HG03039 (cell line): ENCODE measurements around the gene TMPRSS3.

Experiments used
- ATAC-seq: cut with Tn5 transposase; IDR thresholded peaks from one replicate; pipeline ENCODE4 v1.9.1; 2021; ENCODE audit warnings: mild to moderate bottlenecking, moderate library complexity; ENCODE audit not compliant: unreplicated experiment

Gene TMPRSS3

GRCh38 chr21:42390193-42390592, 5.7 kb downstream of the TMPRSS3 start:
- ATAC-seq = no peak

GRCh38 chr21:42389449-42389835, 6.4 kb downstream of the TMPRSS3 start:
- ATAC-seq = no peak

- no peak for ATAC-seq
These were observed 7.0 kb downstream of the TMPRSS3 start for GRCh38 chr21:42388740-42389448.

- no peak for ATAC-seq
These were observed 8.0 kb downstream of the TMPRSS3 start for GRCh38 chr21:42387843-42388340.

GRCh38 chr21:42387164-42387563, 8.7 kb downstream of the TMPRSS3 start:
- no peak for ATAC-seq

GRCh38 chr21:42386034-42386591, 9.7 kb downstream of the TMPRSS3 start:
- ATAC-seq = no peak

- ATAC-seq = no peak
These were observed 10.2 kb downstream of the TMPRSS3 start for GRCh38 chr21:42385619-42386018.

- ATAC-seq = no peak
These were observed 10.9 kb downstream of the TMPRSS3 start for GRCh38 chr21:42384989-42385388.

GRCh38 chr21:42384156-42384945, 11.5 kb downstream of the TMPRSS3 start:
- ATAC-seq = no peak

- no peak for ATAC-seq
These were observed 12.5 kb downstream of the TMPRSS3 start for GRCh38 chr21:42383331-42383730.

GRCh38 chr21:42382915-42383314, 12.9 kb downstream of the TMPRSS3 start:
- no peak for ATAC-seq

GRCh38 chr21:42381347-42381984, 14.4 kb downstream of the TMPRSS3 start:
- ATAC-seq = no peak

GRCh38 chr21:42379426-42380215, 16.2 kb downstream of the TMPRSS3 start:
- ATAC-seq = no peak

GRCh38 chr21:42378418-42378817, 17.4 kb downstream of the TMPRSS3 start:
- no peak for ATAC-seq

GRCh38 chr21:42377951-42378340, 17.9 kb downstream of the TMPRSS3 start:
- ATAC-seq = no peak

- ATAC-seq = no peak
These were observed 18.5 kb downstream of the TMPRSS3 start for GRCh38 chr21:42377211-42377950.

- no peak for ATAC-seq
These were observed 19.4 kb downstream of the TMPRSS3 start for GRCh38 chr21:42376338-42376982.

GRCh38 chr21:42375966-42376337, 19.9 kb downstream of the TMPRSS3 start:
- ATAC-seq = no peak

GRCh38 chr21:42375506-42375905, 20.3 kb downstream of the TMPRSS3 start:
- no peak for ATAC-seq
